GM06990 (cell line): ENCODE results near the gene CCDC200.
A peak's percentile ranks its signal among the peaks of the same experiment; 100 is the strongest.
"Not testable (repeated sequence)": the region's sequence is repeated elsewhere in the genome, so short reads cannot be mapped to it uniquely, and the experiment has no call there.

Experiments used
- DNase-seq: peaks from one replicate; pipeline ENCODE4 v3.0.0-alpha.2; 2011; ENCODE audit not compliant: insufficient read length; ENCODE audit errors: extremely low read depth
- H3K27me3 ChIP-seq: replicated peaks from 2 replicates; pipeline ENCODE4 v1.6.0; 2011; ENCODE audit warnings: low read length; ENCODE audit not compliant: control insufficient read depth, insufficient read depth
- H3K36me3 ChIP-seq: 2 replicates; pipeline ENCODE4 v1.5.1; 2011; ENCODE audit warnings: low read length; ENCODE audit not compliant: control insufficient read depth, insufficient read depth
- H3K4me3 ChIP-seq: replicated peaks from 2 replicates; pipeline ENCODE4 v1.5.1; 2011; ENCODE audit warnings: low read depth, mild to moderate bottlenecking, control low read depth, low read length
- TF ChIP-seq, protein P1 (sequence below): IDR thresholded peaks from 2 replicates; pipeline ENCODE4 v1.5.1; 2011; ENCODE audit warnings: low read length, control low read depth, mild to moderate bottlenecking, inconsistent platforms; ENCODE audit not compliant: insufficient read depth, poor library complexity, severe bottlenecking

The CCDC200 gene

DNA sequence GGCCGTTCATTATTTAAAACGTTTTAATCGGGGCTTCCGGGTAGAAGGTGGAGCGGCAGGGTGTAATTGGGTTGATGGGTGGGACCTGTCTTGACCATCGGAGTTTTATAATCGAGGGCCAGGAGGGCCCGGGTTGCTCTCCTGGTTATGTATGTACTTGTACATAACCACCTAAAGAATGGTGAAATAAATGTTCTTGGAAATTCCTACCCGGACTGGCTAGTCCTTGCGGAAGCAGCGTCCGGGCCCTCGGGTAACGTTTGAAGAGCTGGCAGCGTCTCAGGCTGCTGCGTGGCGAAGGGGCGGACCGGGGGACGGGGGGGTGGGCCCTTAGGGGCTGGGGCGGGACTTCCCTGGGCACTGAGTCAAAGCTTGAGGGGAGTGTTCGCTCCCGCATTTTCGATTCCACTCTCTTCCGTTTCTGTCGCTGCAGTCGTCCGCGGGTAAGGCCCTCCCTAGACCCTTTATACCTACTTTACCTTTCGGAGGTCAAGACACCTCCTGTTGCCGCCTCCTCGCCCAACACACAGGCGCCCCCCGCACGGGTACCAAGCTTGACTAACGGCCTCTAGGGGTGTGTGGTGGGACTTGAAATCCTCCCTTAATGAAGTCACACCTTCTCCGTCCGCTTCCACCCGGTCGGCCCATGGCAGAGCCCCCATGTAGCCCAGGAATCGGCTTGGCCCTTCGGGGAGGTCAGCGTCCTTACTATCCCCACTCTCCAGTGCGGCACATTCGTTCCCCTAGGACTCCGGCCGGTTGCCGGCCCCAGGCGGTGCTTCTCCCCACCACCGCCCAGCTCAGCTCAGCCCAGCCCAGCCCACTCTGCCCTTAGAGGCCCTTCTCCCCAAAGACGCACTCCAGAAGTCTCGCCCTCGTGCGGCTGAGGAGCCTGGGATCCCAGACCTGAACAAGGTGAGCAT is 16.7 kb downstream of the CCDC200 start, which contains the start of gene TMEM106A:
TSS of gene TMEM106A (plus strand) at position 396 of the 923 bp plus-strand sequence. CDS start 1,167 bp downstream, outside the sequence.
- H3K4me3 ChIP-seq = peak within 1 kb of the TSS; percentile 78
- H3K36me3 ChIP-seq = peaks cover 13% of the 10 kb centered on the region
- peak; percentile 86 for DNase-seq

DNA sequence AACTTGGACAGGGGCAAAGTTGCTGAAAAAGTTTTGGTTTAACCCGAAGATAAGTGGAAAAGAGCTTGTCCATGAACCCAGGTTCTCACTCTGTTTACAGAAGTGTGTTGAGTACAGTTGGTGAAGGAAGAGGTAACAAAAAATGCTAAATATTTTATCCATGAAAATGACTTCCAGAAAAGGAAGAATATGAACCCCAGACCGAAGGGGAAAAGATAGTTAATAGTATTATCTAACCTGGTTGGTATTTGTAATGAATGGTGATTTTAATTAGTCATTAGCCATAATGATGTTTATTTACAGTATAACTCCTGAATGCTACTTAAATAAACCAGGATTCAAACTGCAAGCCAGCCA is 17.3 kb downstream of the CCDC200 start:
- TF ChIP-seq, protein P1, sequence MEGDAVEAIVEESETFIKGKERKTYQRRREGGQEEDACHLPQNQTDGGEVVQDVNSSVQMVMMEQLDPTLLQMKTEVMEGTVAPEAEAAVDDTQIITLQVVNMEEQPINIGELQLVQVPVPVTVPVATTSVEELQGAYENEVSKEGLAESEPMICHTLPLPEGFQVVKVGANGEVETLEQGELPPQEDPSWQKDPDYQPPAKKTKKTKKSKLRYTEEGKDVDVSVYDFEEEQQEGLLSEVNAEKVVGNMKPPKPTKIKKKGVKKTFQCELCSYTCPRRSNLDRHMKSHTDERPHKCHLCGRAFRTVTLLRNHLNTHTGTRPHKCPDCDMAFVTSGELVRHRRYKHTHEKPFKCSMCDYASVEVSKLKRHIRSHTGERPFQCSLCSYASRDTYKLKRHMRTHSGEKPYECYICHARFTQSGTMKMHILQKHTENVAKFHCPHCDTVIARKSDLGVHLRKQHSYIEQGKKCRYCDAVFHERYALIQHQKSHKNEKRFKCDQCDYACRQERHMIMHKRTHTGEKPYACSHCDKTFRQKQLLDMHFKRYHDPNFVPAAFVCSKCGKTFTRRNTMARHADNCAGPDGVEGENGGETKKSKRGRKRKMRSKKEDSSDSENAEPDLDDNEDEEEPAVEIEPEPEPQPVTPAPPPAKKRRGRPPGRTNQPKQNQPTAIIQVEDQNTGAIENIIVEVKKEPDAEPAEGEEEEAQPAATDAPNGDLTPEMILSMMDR = no peak
- no peak for DNase-seq
- Histone ChIP-seq H3K4me3 (peak overlapping the region; percentile 78), H3K27me3 (no peaks in the 10 kb centered on the region), H3K36me3 (peaks cover 7% of the 10 kb centered on the region)

More for the DNA sequence above, 16.7 kb downstream of the CCDC200 start, which contains the start of gene TMEM106A:
- TF ChIP-seq, protein P1 = peak; percentile 42
- H3K27me3 ChIP-seq = no peaks in the 10 kb centered on the region

DNA sequence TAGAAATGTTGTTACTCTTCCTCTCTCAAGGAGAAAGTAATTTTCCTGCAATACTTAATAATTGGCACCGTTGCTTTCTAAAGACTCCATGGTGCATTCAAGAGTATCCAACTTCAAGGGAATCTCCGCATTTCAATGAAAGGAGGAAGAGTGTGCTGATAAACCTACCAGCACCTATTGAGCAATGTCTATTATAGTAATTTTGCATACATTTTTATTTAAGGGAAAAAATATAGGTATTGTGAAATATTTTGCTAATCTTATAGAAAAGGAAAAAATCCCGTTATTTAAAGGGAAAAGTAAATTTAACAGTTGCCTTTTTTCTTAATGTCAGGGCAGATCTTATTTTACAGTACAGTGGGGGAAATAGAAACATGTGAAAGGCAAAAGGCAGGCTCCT is 17.8 kb downstream of the CCDC200 start:
- peaks cover 3% of the 10 kb centered on the region for H3K36me3 ChIP-seq
- no peaks in the 10 kb centered on the region for H3K27me3 ChIP-seq
- TF ChIP-seq, protein P1 = no peak
- DNase-seq = no peak
- peak overlapping the region; percentile 78 for H3K4me3 ChIP-seq

DNA sequence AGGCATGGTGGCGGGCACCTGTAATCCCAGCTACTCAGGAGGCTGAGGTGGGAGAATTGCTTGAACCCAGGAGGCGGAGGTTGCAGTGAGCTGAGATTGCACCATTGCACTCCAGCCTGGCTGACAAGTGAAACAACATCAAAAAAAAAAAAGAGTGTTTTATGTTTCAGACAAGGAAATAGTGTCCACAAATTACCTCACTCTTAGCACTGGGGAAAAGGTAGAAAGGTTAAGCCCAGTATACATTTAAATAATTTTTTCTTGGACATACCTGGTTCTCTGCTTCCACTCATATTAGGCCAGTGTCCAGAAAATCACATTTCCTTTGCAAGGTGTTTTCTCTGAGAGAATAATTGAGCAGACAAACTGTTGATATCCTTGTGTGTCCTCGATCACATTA is 25.4 kb downstream of the CCDC200 start:
- not testable (repeated sequence) for H3K4me3 ChIP-seq, DNase-seq, H3K36me3 ChIP-seq, H3K27me3 ChIP-seq

DNA sequence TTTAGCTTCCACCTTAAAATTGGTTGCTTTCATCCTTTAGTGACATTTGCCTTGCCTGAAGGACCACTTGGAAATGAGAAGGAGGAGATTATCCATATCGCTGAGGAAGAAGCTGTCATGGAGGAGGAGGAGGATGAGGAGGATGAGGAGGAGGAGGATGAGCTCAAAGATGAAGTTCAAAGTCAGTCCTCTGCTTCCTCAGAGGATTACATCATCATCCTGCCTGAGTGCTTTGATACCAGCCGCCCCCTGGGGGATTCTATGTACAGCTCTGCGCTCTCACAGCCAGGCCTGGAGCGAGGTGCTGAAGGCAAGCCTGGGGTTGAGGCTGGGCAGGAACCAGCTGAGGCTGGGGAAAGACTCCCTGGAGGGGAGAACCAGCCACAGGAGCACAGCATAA is 28.3 kb downstream of the CCDC200 start:
- no peaks in the 10 kb centered on the region for H3K27me3 ChIP-seq
- TF ChIP-seq, protein P1 = no peak
- no peak overlapping the region for H3K4me3 ChIP-seq
- H3K36me3 ChIP-seq = peaks cover 17% of the 10 kb centered on the region
- DNase-seq = no peak

DNA sequence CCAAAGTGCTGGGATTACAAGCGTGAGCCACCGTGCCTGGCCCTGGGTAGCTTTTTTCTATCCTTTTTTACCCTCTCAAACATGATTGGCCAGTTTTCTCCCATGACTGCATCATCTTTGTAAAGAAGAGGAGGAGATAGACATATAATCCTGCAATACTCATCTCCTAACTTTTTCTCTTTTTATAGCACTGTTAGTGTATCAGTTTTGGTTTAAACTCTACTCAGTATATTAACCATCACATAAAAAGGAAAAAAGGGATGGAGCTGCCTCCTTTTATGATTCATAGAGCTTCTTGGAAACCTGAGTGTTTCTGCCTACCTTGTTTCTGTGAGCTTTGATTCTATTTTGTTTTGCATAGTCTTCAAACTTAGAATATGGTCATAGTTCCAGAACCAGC is 28.8 kb downstream of the CCDC200 start:
- no peaks in the 10 kb centered on the region for H3K27me3 ChIP-seq
- no peak overlapping the region for H3K4me3 ChIP-seq
- TF ChIP-seq, protein P1 = no peak
- DNase-seq = no peak
- H3K36me3 ChIP-seq = peaks cover 20% of the 10 kb centered on the region
